ENCODE data around the gene CRISPLD2. TPM values are rescaled to one million over a fixed set of nuclear protein-coding genes. Genes with fewer than 3 reads are reported as not detected.

The CRISPLD2 gene
- total and polyA plus RNA-seq, 9 of the 15 experiments (the other 6 are each of a cell fraction or from before 2014, with no cell fraction given), result 0.03 to 0.24 (median 0.04) TPM; not detected in 4

DNA sequence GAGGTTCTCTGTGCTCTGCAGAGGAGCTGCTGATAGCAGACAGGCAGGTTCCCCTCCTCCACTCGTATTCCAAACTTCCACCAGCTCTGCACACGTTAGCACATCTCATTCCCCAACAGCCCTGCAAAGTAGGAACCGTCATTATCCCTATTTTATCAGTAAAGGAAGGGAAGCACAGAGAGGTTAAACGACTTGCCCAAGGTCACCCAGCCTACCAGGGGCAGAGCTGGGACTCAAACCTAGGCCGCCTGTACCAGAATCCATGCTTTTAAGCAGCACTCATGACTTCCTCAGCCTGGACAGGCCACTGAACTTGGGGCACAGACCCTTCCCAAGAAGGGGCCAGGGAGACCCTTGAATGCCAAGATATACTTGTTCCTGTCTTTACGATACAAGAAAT is 75.2 kb downstream of the CRISPLD2 start (continued):
- TF ChIP-seq, protein P1, sequence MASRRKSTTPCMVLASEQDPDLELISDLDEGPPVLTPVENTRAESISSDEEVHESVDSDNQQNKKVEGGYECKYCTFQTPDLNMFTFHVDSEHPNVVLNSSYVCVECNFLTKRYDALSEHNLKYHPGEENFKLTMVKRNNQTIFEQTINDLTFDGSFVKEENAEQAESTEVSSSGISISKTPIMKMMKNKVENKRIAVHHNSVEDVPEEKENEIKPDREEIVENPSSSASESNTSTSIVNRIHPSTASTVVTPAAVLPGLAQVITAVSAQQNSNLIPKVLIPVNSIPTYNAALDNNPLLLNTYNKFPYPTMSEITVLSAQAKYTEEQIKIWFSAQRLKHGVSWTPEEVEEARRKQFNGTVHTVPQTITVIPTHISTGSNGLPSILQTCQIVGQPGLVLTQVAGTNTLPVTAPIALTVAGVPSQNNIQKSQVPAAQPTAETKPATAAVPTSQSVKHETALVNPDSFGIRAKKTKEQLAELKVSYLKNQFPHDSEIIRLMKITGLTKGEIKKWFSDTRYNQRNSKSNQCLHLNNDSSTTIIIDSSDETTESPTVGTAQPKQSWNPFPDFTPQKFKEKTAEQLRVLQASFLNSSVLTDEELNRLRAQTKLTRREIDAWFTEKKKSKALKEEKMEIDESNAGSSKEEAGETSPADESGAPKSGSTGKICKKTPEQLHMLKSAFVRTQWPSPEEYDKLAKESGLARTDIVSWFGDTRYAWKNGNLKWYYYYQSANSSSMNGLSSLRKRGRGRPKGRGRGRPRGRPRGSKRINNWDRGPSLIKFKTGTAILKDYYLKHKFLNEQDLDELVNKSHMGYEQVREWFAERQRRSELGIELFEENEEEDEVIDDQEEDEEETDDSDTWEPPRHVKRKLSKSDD (conservative IDR thresholded peaks at IDR 0.05; ENCODE audit: low read length), result no peak
- no peak for TF ChIP-seq SNRNP70 (optimal IDR thresholded peaks at IDR 0.05; ENCODE audit: low read depth, low read length)
- no peak for TF ChIP-seq HOMEZ (CRISPR knock-in tag; IDR thresholded peaks at IDR 0.05)
- TF ChIP-seq TAF1 (IDR thresholded peaks at IDR 0.05; ENCODE audit: control insufficient read depth, extremely low read depth, insufficient read depth, low read length, severe bottlenecking), result no peak
- TF ChIP-seq HNRNPL (IDR thresholded peaks at IDR 0.05; ENCODE audit: low read depth, low read length), result no peak
- no peak for TF ChIP-seq ZC3H11A (IDR thresholded peaks at IDR 0.05; ENCODE audit: low read depth, low read length)
- no peak for TF ChIP-seq HEY1 (CRISPR knock-in tag; IDR thresholded peaks at IDR 0.05; ENCODE audit: borderline replicate concordance)
- TF ChIP-seq ZNF77 (CRISPR knock-in tag; IDR thresholded peaks at IDR 0.05), result no peak
- TF ChIP-seq FOXM1 (IDR thresholded peaks at IDR 0.05; ENCODE audit: low read depth), result no peak
- no peak for TF ChIP-seq FOXM1 (CRISPR knock-in tag; IDR thresholded peaks at IDR 0.05; ENCODE audit: low read depth)
- TF ChIP-seq BCOR (IDR thresholded peaks at IDR 0.05), result 0 out of 2 replicates have a peak, but pooled peaks have one; percentile 35
- TF ChIP-seq YY1 (IDR thresholded peaks at IDR 0.05; ENCODE audit: borderline replicate concordance in 1 of 3, control insufficient read depth in 1 of 3, extremely low read depth in 1 of 3, insufficient read depth in 3 of 3, insufficient read length in 1 of 3, insufficient replicate concordance in 2 of 3, low read depth in 1 of 3, low read length in 2 of 3), result no peak
- TF ChIP-seq RBM25 (IDR thresholded peaks at IDR 0.05; ENCODE audit: low read depth, low read length, severe bottlenecking), result peak; percentile 15
- TF ChIP-seq TCF7 (IDR thresholded peaks at IDR 0.05; ENCODE audit: borderline replicate concordance), result no peak
- no peak for TF ChIP-seq ZNF239 (CRISPR knock-in tag; IDR thresholded peaks at IDR 0.05)
- TF ChIP-seq SRSF3 (IDR thresholded peaks at IDR 0.05; ENCODE audit: insufficient read depth, low read length), result no peak
- TF ChIP-seq RCOR1 (IDR thresholded peaks at IDR 0.05; ENCODE audit: borderline replicate concordance in 1 of 2, low read depth in 2 of 2, low read length in 2 of 2), result 0 out of 4 replicates have a peak, but pooled peaks of 1 of the 2 experiments have one; percentile 5
- no peak for TF ChIP-seq ZNF699 (CRISPR knock-in tag; IDR thresholded peaks at IDR 0.05; ENCODE audit: insufficient replicate concordance)
- TF ChIP-seq CCNT2 (IDR thresholded peaks at IDR 0.05; ENCODE audit: borderline replicate concordance, extremely low read depth, insufficient read length, low read depth, low read length), result no peak
- no peak for TF ChIP-seq VEZF1 (CRISPR knock-in tag; IDR thresholded peaks at IDR 0.05)
- TF ChIP-seq HCFC1 (IDR thresholded peaks at IDR 0.05; ENCODE audit: low read depth, low read length), result no peak
- TF ChIP-seq ZKSCAN8 (CRISPR knock-in tag; IDR thresholded peaks at IDR 0.05), result no peak
- TF ChIP-seq ZNF444 (CRISPR knock-in tag; IDR thresholded peaks at IDR 0.05), result no peak
- TF ChIP-seq PML (IDR thresholded peaks at IDR 0.05; ENCODE audit: low read length), result no peak
